HG02610 (cell line): ENCODE measurements around the gene DAPK1.

Source experiments
- ATAC-seq: cut with Tn5 transposase; IDR thresholded peaks from one replicate; pipeline ENCODE4 v1.9.1; 2021; ENCODE audit warnings: mild to moderate bottlenecking, moderate library complexity; ENCODE audit not compliant: unreplicated experiment

DAPK1 gene

DNA sequence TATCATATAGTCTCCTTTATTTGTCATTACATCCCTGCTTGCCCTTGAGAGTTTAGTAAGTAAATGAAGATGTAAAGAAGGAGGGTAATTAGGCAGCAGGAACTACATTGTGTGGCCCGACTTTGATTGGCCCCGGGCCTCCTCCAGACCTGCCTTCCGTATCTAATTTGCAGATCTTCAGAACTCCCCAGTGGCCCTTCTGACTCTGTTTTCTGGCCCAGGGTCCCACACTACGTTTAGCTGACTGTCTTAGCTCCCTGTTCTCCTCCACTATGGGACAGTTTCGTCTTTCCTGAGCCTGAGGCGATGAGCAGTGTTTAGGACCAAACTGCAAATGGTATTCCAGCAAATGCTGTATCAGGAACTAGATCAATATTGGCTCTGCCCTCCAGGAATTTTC lies 206.7 kb downstream of the DAPK1 start:
- no peak for ATAC-seq

DNA sequence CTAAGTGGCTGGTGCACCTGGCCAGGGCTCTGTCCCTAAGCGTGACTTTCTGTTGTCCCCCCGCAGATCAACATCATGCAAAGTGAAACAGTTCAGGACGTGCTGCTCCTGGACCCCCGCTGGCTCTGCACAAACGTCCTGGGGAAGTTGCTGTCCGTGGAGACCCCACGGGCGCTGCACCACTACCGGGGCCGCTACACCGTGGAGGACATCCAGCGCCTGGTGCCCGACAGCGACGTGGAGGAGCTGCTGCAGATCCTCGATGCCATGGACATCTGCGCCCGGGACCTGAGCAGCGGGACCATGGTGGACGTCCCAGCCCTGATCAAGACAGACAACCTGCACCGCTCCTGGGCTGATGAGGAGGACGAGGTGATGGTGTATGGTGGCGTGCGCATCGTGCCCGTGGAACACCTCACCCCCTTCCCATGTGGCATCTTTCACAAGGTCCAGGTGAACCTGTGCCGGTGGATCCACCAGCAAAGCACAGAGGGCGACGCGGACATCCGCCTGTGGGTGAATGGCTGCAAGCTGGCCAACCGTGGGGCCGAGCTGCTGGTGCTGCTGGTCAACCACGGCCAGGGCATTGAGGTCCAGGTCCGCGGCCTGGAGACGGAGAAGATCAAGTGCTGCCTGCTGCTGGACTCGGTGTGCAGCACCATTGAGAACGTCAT lies 208.5 kb downstream of the DAPK1 start:
- ATAC-seq, result no peak

DNA sequence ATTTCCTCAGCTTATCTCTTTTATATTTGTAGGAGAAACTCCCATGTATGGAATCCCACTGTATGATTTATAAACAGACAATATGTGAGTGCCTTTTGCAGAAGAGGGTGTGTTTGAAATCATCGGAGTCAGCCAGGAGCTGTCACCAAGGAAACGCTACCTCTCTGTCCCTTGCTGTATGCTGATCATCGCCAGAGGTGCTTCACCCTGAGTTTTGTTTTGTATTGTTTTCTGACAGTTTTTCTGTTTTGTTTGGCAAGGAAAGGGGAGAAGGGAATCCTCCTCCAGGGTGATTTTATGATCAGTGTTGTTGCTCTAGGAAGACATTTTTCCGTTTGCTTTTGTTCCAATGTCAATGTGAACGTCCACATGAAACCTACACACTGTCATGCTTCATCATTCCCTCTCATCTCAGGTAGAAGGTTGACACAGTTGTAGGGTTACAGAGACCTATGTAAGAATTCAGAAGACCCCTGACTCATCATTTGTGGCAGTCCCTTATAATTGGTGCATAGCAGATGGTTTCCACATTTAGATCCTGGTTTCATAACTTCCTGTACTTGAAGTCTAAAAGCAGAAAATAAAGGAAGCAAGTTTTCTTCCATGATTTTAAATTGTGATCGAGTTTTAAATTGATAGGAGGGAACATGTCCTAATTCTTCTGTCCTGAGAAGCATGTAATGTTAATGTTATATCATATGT lies 210.3 kb downstream of the DAPK1 start:
- no peak for ATAC-seq

DNA sequence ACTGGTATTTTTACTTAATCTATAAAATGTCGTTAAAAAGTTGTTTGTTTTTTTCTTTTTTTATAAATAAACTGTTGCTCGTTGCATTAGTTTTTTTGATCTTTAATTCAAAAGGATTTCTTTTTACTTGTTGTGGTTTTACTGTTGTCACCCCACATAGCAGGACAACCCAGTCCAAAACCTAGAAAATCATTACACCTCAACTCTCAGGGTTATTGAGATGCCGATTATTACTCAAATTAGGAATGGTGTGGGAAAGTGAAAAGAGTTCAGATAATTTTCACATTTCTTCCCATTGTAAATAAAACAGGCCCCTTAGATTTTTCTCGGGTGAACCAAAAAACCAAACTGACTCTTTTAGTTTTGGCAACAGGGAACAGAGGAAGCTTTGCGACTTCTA lies 210.9 kb downstream of the DAPK1 start:
- no peak for ATAC-seq

DNA sequence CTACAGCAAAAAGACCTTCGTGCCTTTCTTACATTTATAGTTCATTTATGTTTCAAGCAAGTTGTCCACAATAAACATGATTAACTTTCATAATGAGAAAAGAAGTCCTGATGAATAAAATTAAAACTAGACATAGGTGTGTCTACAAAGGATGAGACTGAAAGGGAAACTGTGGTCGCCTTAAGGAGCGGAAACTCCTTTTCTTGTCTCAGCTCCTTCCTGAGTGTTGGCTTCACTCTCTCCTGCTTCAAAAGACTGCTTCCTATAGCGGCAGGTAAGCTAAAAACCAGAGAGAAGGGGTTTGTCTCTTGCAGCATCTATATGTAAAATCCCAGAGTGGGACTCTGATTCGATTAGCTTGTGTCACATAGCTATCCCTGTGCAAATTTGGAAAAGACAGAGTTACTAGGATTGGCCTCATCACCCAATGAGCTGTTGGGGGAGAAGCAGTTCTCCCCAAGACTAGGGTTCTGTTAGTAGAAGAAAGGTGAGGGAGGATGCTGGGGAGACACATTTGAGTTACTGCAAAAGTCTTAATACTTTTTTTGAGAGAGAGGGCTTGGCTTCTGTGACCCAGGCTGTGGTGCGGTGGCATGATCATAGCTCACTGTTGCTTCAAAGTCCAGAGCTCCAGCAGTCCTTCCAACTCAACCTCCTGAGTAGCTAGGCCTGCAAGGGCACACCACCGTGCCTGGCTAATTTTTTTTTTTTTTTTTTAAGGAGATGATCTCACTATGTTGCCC lies 211.5 kb downstream of the DAPK1 start:
- no peak for ATAC-seq

DNA sequence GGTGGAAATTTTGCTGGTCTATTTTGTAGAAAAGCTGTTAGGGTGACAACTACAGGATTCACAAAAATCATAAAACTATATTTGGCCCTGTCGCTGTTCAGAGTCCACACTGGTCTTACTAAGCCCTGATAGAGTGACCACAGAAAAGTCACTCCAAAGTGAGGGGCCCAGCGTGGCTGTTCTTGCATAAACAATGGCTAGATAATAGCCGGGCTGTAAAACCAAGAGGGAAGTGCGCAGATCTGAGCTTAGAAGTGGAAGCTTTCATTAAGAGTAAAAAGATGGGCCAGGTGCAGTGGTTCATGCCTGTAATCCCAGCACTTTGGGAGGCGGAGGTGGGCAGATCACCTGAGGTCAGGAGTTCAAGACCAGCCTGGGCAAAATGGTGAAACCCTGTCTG lies 212.8 kb downstream of the DAPK1 start:
- no peak for ATAC-seq

DNA sequence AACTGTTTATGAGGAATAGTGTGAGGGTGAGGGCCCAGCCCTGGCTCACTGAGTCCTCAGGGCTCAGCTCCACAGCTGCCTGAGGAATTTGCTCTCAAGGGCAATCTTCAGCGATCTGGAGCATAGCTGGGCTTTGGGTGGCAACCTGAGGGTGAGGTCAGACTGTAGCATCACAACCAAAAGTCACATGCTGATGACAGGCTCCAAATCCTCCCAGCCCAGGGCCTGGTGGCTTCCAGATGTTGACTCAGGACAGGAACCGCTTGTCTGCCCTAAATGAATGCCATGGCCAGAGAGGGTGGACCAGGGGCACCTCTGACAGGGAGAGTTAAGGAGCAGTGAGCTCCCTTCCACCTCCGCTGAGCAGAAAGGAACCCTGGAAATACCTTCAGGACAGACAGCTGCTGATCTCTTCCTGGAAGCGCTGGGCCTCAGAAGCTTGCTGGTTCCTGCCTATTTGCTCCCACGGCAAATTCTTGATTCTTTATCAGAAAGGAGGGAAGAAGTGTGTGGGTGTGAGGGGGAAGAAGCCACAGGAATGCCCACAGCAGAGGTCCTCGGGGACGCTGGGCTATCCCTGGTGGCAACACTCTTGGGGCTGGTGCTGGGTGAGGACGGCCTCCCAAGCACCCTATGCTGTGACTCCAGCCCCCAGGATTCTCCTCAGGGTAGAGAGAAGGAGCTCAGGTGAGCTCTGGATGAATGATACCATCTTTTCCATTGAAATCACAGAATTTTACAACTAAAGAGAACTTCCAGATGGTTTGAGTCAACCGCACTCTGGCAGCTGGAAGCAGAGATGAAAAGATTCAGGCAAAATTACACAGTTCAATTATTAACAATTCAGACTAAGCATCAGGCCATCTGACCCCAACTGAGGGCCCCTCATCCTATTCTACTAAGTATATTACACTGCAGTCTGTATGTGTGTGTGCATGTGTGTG lies 214.5 kb downstream of the DAPK1 start:
- ATAC-seq, result no peak

DNA sequence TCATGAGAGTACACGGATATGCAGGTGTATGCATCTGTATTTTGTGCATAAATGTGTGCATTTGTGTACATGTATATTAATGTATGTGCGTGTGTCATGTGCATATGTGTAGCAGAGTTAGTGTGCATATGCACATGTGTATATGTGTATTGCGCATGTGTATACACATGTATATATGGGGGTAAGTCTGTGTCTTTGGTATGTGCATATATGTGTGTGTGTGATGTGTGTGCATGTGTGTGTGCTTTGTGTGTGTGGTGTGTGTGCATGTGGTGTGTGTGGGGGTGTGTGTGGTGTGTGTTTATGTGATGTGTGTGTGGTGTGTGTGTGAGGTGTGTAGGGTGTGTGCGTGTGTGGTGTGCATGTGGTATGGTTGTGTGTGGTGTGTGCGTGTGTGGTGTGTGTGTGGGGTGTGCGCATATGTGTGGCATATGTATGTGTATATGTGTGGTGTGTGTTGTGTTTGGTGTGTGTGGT lies 215.2 kb downstream of the DAPK1 start:
- no peak for ATAC-seq

DNA sequence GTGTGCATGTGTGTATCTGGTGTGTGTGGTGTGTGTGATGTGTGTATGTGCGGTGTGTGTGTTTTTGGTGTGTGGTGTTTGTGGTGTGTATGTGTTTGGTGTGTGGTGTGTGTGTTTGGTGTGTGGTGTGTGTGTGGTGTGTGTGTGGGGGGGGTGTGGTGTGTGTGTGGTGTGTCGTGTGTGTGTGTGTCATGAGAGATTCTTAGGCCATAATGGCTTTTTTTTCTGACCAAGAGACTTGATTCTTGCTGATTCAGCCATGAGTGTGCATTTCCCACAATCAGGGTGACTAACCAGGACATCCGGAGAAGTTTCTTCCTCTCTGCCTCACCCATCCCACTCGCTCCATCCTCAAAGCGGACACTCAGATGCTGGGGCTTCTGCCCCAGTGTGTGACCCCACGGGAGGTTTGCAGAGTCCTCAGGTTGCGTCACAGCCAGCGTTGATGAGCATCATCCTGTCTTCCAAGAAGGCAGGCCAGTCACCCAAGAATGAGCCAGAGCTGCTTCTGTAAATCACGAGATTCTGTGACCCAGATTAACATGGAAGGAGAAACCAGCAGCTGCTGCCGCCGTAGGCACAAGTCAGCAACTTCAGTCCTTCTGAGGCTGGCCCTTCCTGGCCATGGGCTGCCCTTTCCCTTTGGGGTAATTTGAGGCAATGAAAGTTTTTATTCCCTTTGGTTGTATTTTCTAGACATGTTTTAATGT lies 215.8 kb downstream of the DAPK1 start:
- no peak for ATAC-seq

DNA sequence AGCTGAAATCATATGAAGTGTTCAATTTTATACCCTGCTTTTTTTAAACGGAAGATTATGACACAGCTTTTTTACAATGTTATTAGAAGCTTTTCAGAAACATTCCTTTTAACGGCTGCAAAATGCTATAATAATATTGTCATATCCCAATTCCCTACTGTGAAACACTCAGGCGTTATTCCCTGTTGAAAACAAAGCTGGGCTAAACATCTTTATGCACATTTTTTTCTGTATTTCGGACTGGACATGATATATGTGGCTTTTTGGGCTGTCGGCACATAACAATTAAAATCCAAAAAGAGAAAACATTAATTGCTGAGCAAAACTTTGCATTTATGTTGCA lies 216.3 kb downstream of the DAPK1 start:
- ATAC-seq, result no peak

DNA sequence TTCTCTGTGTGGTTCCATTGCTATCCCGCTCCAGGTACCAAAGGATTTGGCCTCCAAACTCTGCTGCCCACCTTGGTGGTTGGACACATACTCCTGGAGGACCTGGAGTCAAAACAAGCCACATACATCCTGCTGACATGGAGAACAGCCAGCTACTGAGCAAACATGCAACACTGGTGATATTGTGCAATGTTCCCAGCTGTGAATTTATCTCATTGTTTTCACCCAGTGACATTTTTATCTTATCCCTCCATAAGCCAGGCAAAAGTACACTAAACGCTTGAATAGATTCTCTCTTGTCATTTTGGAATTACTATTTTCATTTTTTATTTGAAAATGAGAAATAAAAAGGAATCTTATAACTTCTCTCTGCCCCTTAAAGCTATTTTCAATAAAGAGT lies 217.2 kb downstream of the DAPK1 start:
- no peak for ATAC-seq

DNA sequence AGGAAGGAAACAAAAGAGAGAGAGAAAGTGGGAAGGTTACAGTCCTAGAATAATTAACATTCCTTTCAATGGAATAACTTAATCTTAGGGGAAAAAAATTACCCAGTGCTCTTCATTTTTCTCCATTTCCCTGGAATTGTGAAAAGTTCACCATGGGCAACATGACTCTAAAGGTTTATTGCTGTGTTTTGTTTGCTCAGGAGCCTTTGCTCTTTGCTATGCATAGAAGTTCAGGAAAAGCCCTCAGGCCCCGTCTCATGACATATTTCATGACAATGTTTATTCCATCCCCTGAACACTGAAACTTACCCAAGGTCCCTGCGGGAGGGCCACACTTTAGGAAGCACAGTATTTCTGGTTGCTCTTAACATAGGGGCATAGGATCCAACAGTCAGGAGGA lies 218.5 kb downstream of the DAPK1 start:
- no peak for ATAC-seq

DNA sequence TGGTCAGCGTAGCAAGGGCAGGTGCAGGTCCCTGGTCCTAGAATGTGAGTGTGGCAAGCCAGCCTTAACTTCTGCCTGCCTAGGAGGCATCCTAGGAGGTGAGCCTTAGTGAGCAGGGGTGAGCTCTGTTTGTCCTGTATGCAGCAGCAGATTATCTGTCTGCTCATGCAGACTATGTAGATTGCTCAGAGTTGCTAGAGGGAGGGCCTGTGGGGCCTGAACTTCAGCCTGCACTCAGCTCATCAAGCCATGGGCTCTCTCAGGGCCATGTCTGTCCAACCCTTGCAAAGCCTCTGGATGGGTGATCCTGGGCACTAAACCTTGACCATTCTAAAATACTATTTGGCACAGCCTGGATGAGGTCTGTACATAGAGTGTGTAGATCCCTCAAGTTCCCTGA lies 219.8 kb downstream of the DAPK1 start:
- ATAC-seq, result no peak

DNA sequence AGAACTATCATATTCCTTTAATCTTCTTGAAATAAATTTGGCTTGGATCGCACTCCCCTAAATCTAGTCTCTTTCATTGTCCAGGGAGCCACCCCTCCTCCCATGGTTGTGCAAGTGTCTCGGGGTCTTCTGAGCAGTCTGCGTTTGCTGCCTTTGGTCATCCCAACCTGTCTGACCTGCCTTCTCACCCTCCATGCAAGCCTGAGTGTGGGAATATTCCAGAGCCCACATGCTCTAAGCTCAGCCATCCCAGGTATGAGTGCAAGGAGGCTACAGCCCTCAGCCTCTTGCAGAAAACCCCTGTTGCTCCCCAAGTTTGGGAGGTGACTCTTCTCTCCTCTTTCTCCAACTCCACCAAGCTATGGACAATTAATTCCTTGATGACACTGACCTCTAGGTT lies 220.6 kb downstream of the DAPK1 start:
- no peak for ATAC-seq

DNA sequence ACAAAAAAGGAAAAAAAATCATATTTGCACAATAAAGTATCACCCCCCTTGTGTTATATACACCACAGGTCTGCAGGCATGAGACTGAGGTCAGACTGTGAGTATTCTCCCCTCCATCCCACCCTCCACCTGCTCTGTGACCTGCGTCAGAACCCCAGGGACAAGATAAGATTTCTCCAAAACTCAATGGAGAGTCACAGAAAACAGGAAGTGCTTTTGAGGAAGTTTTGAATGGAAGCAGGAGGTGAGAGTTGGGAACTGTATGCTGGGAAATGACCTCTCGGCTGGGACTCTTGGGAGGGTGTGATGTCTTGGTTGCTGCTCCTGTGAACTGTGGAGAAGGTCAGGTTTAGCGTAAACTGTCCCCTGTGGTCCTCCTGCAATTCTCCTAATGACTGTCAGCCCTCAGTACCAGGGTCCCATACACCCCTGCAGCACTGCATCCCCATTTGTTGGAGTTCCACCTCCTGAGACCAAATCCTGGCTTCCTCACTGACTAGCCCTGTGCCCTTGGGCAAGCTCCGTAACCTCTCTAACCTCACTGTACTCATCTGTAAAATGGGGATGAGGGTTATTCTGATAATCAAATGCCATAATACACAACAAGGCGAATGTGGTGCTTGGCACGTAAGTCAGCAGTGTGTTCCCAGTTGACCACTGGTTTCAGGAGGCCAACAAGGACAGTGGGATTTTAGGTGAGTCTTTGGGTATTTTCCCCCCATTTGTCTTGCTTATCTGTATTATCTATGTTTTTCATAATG lies 221.4 kb downstream of the DAPK1 start:
- no peak for ATAC-seq

DNA sequence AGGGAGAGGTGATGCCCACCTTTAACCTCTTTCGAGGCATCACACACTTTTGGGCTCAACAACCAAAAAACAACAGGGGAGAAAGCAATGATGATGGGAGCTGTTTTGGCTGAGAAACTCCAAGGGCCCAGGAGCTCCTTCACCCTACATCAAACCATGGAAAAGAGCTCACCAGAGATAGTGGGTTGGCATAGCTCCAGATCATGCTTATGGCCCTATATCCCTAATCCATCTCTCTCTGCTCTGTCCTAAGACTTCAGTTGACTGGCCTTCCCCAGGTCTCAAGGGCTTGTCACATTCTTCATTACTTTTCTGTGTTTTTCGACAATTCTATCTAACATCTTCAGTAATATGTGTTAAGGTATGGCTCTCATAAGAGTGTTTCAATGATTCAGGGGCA lies 222.5 kb downstream of the DAPK1 start:
- no peak for ATAC-seq

DNA sequence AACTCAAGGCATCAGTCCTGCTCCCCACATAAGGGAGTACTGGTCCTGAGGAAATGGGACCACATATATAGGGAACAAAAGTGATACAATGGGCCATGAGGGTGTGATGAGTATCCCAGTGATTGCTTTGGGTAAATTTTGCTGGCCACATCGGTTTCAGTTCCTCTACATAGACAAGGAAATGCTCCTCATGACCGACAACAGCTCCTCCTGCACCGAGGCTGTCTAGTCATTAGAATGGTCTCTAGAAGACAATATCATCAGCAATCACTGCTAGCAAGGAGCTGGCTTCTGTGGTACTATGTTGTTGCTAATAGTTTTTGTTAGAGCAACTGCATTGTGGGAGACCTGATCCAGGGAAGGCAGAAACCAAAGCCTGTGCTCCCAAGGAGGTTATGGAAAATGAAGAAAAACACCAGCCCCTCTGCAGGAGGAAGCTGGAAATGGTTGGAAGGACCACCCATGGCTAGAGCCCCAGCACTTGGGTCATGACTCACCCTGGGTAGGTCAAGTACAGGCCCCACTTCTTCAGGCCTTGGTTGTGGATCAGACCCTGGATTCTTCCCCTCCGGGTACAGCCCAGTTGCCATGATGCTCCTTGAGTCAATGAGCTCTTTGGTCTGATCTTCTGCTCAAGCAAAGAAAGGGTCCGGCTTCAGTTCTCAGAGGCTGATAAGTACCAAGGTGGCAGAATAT lies 224.9 kb downstream of the DAPK1 start:
- ATAC-seq, result no peak

DNA sequence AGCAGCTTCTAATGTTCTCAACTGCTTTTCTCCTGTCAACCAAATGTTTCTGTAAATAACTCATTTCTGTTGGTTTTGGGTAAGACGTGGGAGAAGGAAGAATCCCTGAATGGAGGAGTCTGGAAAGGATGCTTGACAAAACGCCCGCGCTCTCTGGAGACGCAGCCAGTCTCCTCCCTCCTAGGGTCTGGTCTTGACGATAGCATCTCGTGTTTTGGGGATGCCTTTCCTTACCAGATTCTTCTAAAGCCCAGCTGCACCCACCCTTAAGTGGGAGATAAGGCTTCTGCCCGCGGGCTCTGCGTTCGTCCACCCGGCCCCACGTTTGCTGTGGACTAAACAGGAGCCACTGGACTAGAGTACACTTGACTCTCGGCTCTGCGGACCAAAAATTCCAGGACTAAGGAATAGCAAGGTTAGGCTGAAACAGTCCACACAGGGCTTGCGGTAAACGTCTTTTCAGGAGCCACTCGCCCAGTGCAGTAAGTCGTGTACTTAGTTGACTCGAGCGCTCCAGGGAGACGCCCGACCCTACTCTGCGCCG lies 227.8 kb downstream of the DAPK1 start:
- no peak for ATAC-seq
